Heart left ventricle (tissue), 16 donors: ENCODE data around the gene RAB40C. TPM values are rescaled to one million over a fixed set of nuclear protein-coding genes. Genes with fewer than 3 reads are reported as not detected.

Source experiments
- ATAC-seq, 4 donors: fragments of 200-7000 bp; cut with Tn5 transposase; one replicate each; pipeline ENCODE4 v1.9.1; 2020 to 2022; ENCODE audit warnings: moderate library complexity in 4 of 4, mild to moderate bottlenecking in 3 of 4, moderate number of reproducible peaks in 1 of 4
- DNase-seq, 5 donors: peaks; one replicate each; pipeline ENCODE4 v3.0.0-alpha.2; 2020
- H3K27ac ChIP-seq, 12 donors: fragments of 200-600 bp; sonication (generic) in 4 of 12; one replicate each; pipeline versions ENCODE4 v1.5.0 to v1.8.0; 2016 to 2022; ENCODE audit warnings: mild to moderate bottlenecking in 2 of 12
- H3K27me3 ChIP-seq, 9 donors: fragments of 200-600 bp; sonication (generic) in 2 of 9; one replicate each; pipeline versions ENCODE4 v1.5.1 to v1.8.0; 2016 to 2022; ENCODE audit warnings: mild to moderate bottlenecking in 3 of 9
- H3K36me3 ChIP-seq, 9 donors: fragments of 200-600 bp; sonication (generic) in 2 of 9; one replicate each; pipeline versions ENCODE4 v1.5.0 to v1.8.0; 2018 to 2022; ENCODE audit warnings: mild to moderate bottlenecking in 2 of 9
- H3K4me1 ChIP-seq, 12 donors: fragments of 200-600 bp; sonication (generic) in 4 of 12; one replicate each; pipeline versions ENCODE4 v1.5.0 to v1.8.0; 2016 to 2022; ENCODE audit warnings: mild to moderate bottlenecking in 3 of 12
- H3K4me3 ChIP-seq, 12 donors: fragments of 200-600 bp; sonication (generic) in 4 of 12; one replicate each; pipeline versions ENCODE4 v1.5.0 to v1.8.0; 2017 to 2022; ENCODE audit warnings: mild to moderate bottlenecking in 9 of 12, moderate library complexity in 4 of 12
- H3K9me3 ChIP-seq, 12 donors: fragments of 200-600 bp; sonication (generic) in 4 of 12; one replicate each; pipeline versions ENCODE4 v1.5.0 to v1.8.0; 2016 to 2022; ENCODE audit warnings: mild to moderate bottlenecking in 1 of 12
- POLR2A ChIP-seq, 2 donors: fragments of 450-650 bp; IDR thresholded peaks; one replicate each; pipeline ENCODE4 v1.6.1; 2017; ENCODE audit warnings: antibody characterized with exemption in 2 of 2, mild to moderate bottlenecking in 2 of 2, moderate library complexity in 2 of 2
- WGBS, 4 donors: extraction: QIAGEN DNeasy Blood & Tissue Kit in 2 of 4; methylation state at CpG; one replicate each; pipeline versions ENCODE4 v1.1.5 to v1.1.7; 2013 to 2018; 5-methylcytosine and 5-hydroxymethylcytosine counted together
- intact Hi-C, 10 donors: fragments of 100-400 bp; cut with DNase I; formaldehyde crosslinking; loops; one replicate each; pipeline versions ENCODE4 v1.11.1 to v1.14.2; 2022
- polyA plus RNA-seq, 2 donors: library from polyadenylated mRNA; stranded (reverse); fragments of 200-250 nt; gene quantifications; one replicate each; pipeline ENCODE4 v1.2.3, GENCODE V29; 2013
- total RNA-seq, 9 donors: library from RNA; depleted of rRNA in 2 of 9; stranded (reverse); fragments of >200 nt in 2 of 9; fragmentation: NEBNext Ultra II Directional in 3 of 9; extraction: Animal tissue kit (Norgen Biotek cat#: 25700) in 3 of 9; gene quantifications; one replicate each; pipeline versions ENCODE4 v1.1.0 to v1.2.4, GENCODE V29; 2016 to 2023
- TF ChIP-seq, protein P1 (sequence below), 12 donors: fragments of 200-600 bp; sonication (generic) in 4 of 12; IDR thresholded peaks; one replicate each; pipeline versions ENCODE4 v1.5.0 to v1.8.0; 2018 to 2022; ENCODE audit warnings: antibody characterized with exemption in 12 of 12, mild to moderate bottlenecking in 5 of 12
- donor health status: ischemic (EF 13 %, LVEDD 7.1; RV severe dilation, severe dysfunction).
- donor health status: healthy with polysubstance abuse.
- donor health status: DM: no; HTN: yes; CAD: no.
- donor health status: DM: no; HTN: no; CAD: no.
- donor health status: ischemic (EF 25% LVEDD 6.9; RV normal size, moderate dysfunction).
- donor health status: ischemic (EF 25% LVEDD 5.7; RV mildly dilated, moderate dysfunction).
- donor health status: healthy.
- donor health status: DM: yes; HTN: yes; CAD: no.
- donor health status: ischemic (EF 35%, LVEDD 5.7; RV mildly dilated, moderate dysfunction).
- donor health status: nonischemic (EF 11% LVEDD 7.7; RV severe dilation, severe dysfunction).
- donor health status: DM: yes; HTN: yes; CAD: no.
- donor health status: PGD.
- donor health status: ischemic (EF 29% LVEDD 5.4; RV normal size, mild dysfunction).
- donor health status: nonischemic (EF 23%, LVEDD 6.1; RV moderate dilation, normal function).

Gene RAB40C
- total and polyA plus RNA-seq, 11 donors: 10.2 to 22.0 (median 12.8) TPM

DNA sequence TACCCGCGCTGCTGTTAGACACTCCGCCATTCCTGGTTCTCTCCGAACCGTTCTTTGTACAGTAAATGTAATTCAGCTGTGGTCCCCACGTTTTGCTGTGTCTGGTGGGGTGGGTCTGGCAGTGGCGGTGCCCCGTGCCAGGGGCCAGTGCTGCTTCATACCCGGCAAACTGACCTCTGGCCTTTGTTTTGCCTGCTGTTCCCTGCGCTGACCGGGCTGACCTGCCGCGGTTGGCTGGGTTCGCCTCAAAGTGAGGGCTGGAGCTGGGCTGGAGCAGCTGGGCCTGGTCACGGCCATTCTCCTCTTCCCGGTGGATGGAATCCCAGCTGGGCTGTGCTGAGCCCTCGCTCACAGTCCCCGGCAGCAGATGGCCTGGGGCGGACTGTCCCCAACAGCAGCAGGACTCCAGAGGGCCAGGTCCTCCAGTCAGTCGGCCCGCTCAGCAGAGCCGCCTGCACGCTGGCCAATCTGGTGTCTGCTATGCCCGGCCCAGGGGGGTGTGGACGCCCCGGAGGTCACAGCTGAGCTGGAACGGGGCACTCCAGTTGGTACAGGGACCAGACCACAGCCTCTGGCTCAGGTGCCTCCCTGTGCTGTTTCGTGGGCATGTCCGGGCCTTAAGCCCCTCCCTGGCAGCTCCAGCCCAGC lies 39.4 kb downstream of the RAB40C start:
- TF ChIP-seq POLR2A (IDR thresholded peaks at IDR 0.05): no peak
- TF ChIP-seq, protein P1, sequence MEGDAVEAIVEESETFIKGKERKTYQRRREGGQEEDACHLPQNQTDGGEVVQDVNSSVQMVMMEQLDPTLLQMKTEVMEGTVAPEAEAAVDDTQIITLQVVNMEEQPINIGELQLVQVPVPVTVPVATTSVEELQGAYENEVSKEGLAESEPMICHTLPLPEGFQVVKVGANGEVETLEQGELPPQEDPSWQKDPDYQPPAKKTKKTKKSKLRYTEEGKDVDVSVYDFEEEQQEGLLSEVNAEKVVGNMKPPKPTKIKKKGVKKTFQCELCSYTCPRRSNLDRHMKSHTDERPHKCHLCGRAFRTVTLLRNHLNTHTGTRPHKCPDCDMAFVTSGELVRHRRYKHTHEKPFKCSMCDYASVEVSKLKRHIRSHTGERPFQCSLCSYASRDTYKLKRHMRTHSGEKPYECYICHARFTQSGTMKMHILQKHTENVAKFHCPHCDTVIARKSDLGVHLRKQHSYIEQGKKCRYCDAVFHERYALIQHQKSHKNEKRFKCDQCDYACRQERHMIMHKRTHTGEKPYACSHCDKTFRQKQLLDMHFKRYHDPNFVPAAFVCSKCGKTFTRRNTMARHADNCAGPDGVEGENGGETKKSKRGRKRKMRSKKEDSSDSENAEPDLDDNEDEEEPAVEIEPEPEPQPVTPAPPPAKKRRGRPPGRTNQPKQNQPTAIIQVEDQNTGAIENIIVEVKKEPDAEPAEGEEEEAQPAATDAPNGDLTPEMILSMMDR (IDR thresholded peaks at IDR 0.05): no peak
- intact Hi-C loops: loop anchor here in 3 of 10 donors (5.0 kb wide), 2 partner anchors 37 to 52 kb away; partner anchors contain the start of gene RAB40C (in 2 of the 3)
- peak in 3 of 4 donors; percentile 4 to 28 (median 5) for ATAC-seq
- Histone ChIP-seq H3K4me1 (peaks cover 0 to 25% (median 21%) of the 10 kb centered on the region in 12 donors), H3K4me3 (no peak overlapping the region), H3K27ac (peak overlapping the region in 3 of 12 donors; percentile 6 to 54 (median 19)), H3K27me3 (no peaks in the 10 kb centered on the region), H3K9me3 (no peaks in the 10 kb centered on the region), H3K36me3 (peaks cover 0 to 55% (median 10%) of the 10 kb centered on the region in 9 donors)
- 65 to 89% (median 70%) methylated on average over 10 to 29 of the region's 29 CpGs for WGBS, 4 donors
- DNase-seq: peak in 2 of 5 donors; percentile 23

DNA sequence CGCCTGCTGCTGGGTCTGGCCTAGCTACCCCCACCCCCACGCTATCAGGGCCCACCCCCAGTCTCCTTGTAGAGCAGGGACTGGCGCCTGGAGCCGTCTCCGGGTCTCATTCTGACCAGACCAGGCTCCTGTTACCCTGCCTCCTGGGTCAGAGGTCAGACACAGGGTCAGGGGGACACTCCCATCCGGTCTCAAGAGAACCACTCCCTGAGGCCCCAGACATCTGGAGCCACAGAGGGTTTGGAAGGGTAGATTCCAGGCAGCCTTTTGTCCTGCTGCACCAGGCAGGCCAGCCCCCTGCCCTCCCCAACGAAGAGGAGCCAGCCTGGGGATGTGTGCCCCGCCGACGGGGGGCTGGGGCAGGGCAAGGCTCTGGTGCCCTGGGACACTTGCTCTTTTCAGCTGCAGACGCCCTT lies 40.0 kb downstream of the RAB40C start:
- WGBS, 4 donors: 38 to 75% (median 55%) methylated on average over 5 to 11 of the region's 11 CpGs
- peaks cover 0 to 30% (median 21%) of the 10 kb centered on the region in 12 donors for H3K4me1 ChIP-seq
- intact Hi-C loops: loop anchor here in 4 of 10 donors (5.0 kb wide), 3 partner anchors 33 to 53 kb away; partner anchors contain the start of gene RAB40C (in 2 of the 4)
- ATAC-seq: peak in 3 of 4 donors; percentile 0 to 21 (median 17)
- H3K4me3 ChIP-seq: no peak overlapping the region
- no peaks in the 10 kb centered on the region for H3K27me3 ChIP-seq
- no peak for TF ChIP-seq POLR2A (IDR thresholded peaks at IDR 0.05)
- TF ChIP-seq, protein P1 (IDR thresholded peaks at IDR 0.05): no peak
- DNase-seq: peak in 1 of 5 donors; percentile 26
- no peaks in the 10 kb centered on the region for H3K9me3 ChIP-seq
- H3K36me3 ChIP-seq: peaks cover 0 to 55% (median 10%) of the 10 kb centered on the region in 9 donors
- H3K27ac ChIP-seq: peak overlapping the region in 2 of 12 donors; percentile 34 to 54

DNA sequence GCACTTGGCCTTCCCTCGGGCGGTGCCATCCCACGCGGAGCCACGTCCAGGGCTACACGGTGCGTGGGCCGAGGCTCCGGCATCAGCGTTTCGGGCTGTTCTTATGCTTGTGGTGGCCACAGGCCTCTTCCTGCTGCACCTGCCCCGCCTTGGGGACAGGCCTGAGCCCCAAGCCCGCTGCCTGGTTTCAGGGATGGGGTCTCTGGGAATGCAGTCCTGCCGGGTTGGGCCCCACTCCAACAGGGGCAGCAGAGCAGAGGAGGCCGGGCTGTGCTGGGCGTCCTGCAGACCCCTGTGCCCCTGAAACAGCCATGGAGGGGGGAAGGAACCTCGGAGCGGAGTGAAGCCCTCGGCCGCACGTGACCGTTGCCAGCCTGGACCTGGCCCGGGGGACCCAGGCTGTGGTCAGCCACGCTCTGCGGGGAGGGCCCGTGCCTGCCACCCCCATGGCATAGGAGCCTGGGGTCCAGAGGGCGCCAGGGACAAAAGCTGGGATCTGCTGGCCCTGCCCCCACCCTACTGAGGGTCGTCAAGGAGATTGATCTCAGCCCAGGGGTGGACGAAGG lies 40.5 kb downstream of the RAB40C start:
- Histone ChIP-seq H3K27me3 (no peaks in the 10 kb centered on the region), H3K9me3 (no peaks in the 10 kb centered on the region), H3K4me3 (no peak overlapping the region), H3K4me1 (peaks cover 3 to 35% (median 25%) of the 10 kb centered on the region in 12 donors), H3K27ac (peak overlapping the region in 2 of 12 donors; percentile 34 to 54), H3K36me3 (peaks cover 0 to 54% (median 8%) of the 10 kb centered on the region in 9 donors)
- 32 to 55% (median 43%) methylated on average over 13 to 29 of the region's 29 CpGs for WGBS, 4 donors
- no peak for DNase-seq
- intact Hi-C loops: loop anchor here in 1 of 10 donors (5.0 kb wide), 1 partner anchor 33 kb away; no protein-coding TSS in a partner anchor
- TF ChIP-seq, protein P1 (IDR thresholded peaks at IDR 0.05): no peak
- TF ChIP-seq POLR2A (IDR thresholded peaks at IDR 0.05): no peak
- peak in 2 of 4 donors; percentile 8 to 11 for ATAC-seq
